ENCODE measurements around the gene ALOX12B. TPM values are rescaled to one million over a fixed set of nuclear protein-coding genes. Genes with fewer than 3 reads are reported as not detected.
"Not testable (repeated sequence)": the region's sequence is repeated elsewhere in the genome, so short reads cannot be mapped to it uniquely, and the experiment has no call there.

Gene ALOX12B
- total and polyA plus RNA-seq, 2 donors, result 0.42 to 5.0 TPM

- H3K4me3 ChIP-seq (ENCODE audit: low read length in 2 of 2), result no peak overlapping the region
- 28% methylated on average over 10 of the region's 10 CpGs for WGBS
- H3K27me3 ChIP-seq (ENCODE audit: control insufficient read depth in 2 of 2, insufficient read depth in 1 of 2, low read length in 1 of 2), result peaks cover 21 to 74% of the 10 kb centered on the region in 2 donors
These were observed 22.9 kb upstream of the ALOX12B start for GRCh38 chr17:8110456-8110804.

GRCh38 chr17:8109661-8110455, 22.3 kb upstream of the ALOX12B start:
- peak in 4 of 9 donors; percentile 41 to 77 (median 68) for DNase-seq (ENCODE audit: low read depth in 6 of 9, low spot score in 9 of 9)
- Histone ChIP-seq H3K27ac (ENCODE audit: low read depth in 1 of 2, low read length in 1 of 2) (no peak overlapping the region), H3K4me3 (ENCODE audit: low read length in 2 of 2) (no peak overlapping the region), H3K9me3 (ENCODE audit: control insufficient read depth in 2 of 2, insufficient read depth in 1 of 2, low read length in 1 of 2) (no peaks in the 10 kb centered on the region), H3K36me3 (ENCODE audit: control insufficient read depth in 2 of 2, insufficient read depth in 2 of 2, low read length in 1 of 2) (no peaks in the 10 kb centered on the region), H3K4me1 (ENCODE audit: control insufficient read depth in 2 of 2, insufficient read depth in 2 of 2, low read length in 2 of 2) (peaks cover 3 to 8% of the 10 kb centered on the region in 2 donors), H3K27me3 (ENCODE audit: control insufficient read depth in 2 of 2, insufficient read depth in 1 of 2, low read length in 1 of 2) (peaks cover 21 to 68% of the 10 kb centered on the region in 2 donors)
- WGBS, result 27% methylated on average over 63 of the region's 63 CpGs

More at GRCh38 chr17:8110456-8110804, 22.9 kb upstream of the ALOX12B start:
- peaks cover 3 to 8% of the 10 kb centered on the region in 2 donors for H3K4me1 ChIP-seq (ENCODE audit: control insufficient read depth in 2 of 2, insufficient read depth in 2 of 2, low read length in 2 of 2)
- no peak overlapping the region for H3K27ac ChIP-seq (ENCODE audit: low read depth in 1 of 2, low read length in 1 of 2)
- no peaks in the 10 kb centered on the region for H3K36me3 ChIP-seq (ENCODE audit: control insufficient read depth in 2 of 2, insufficient read depth in 2 of 2, low read length in 1 of 2)
- no peak for DNase-seq (ENCODE audit: low read depth in 6 of 9, low spot score in 9 of 9)
- H3K9me3 ChIP-seq (ENCODE audit: control insufficient read depth in 2 of 2, insufficient read depth in 1 of 2, low read length in 1 of 2), result no peaks in the 10 kb centered on the region

- Histone ChIP-seq H3K27ac (ENCODE audit: low read depth in 1 of 2, low read length in 1 of 2) (no peak overlapping the region), H3K27me3 (ENCODE audit: control insufficient read depth in 2 of 2, insufficient read depth in 1 of 2, low read length in 1 of 2) (peaks cover 17 to 61% of the 10 kb centered on the region in 2 donors), H3K4me3 (ENCODE audit: low read length in 2 of 2) (no peak overlapping the region), H3K9me3 (ENCODE audit: control insufficient read depth in 2 of 2, insufficient read depth in 1 of 2, low read length in 1 of 2) (no peaks in the 10 kb centered on the region), H3K4me1 (ENCODE audit: control insufficient read depth in 2 of 2, insufficient read depth in 2 of 2, low read length in 2 of 2) (peaks cover 3 to 8% of the 10 kb centered on the region in 2 donors), H3K36me3 (ENCODE audit: control insufficient read depth in 2 of 2, insufficient read depth in 2 of 2, low read length in 1 of 2) (no peaks in the 10 kb centered on the region)
- no peak for DNase-seq (ENCODE audit: low read depth in 6 of 9, low spot score in 9 of 9)
- WGBS, result 95% methylated on average over 33 of the region's 33 CpGs
These were observed 21.6 kb upstream of the ALOX12B start for GRCh38 chr17:8108972-8109660.

- not testable (repeated sequence) for H3K4me3 ChIP-seq (ENCODE audit: low read length in 2 of 2); DNase-seq (ENCODE audit: low read depth in 6 of 9, low spot score in 9 of 9); H3K9me3 ChIP-seq (ENCODE audit: control insufficient read depth in 2 of 2, insufficient read depth in 1 of 2, low read length in 1 of 2); H3K27ac ChIP-seq (ENCODE audit: low read depth in 1 of 2, low read length in 1 of 2); H3K4me1 ChIP-seq (ENCODE audit: control insufficient read depth in 2 of 2, insufficient read depth in 2 of 2, low read length in 2 of 2); H3K36me3 ChIP-seq (ENCODE audit: control insufficient read depth in 2 of 2, insufficient read depth in 2 of 2, low read length in 1 of 2)
- peaks cover 17 to 42% of the 10 kb centered on the region in 2 donors for H3K27me3 ChIP-seq (ENCODE audit: control insufficient read depth in 2 of 2, insufficient read depth in 1 of 2, low read length in 1 of 2)
- 96% methylated on average over 4 of the region's 4 CpGs for whole genome bisulfite sequencing
These were observed 19.5 kb upstream of the ALOX12B start for GRCh38 chr17:8106980-8107379.

- Histone ChIP-seq H3K36me3 (ENCODE audit: control insufficient read depth in 2 of 2, insufficient read depth in 2 of 2, low read length in 1 of 2) (no peaks in the 10 kb centered on the region), H3K4me3 (ENCODE audit: low read length in 2 of 2) (no peak overlapping the region), H3K4me1 (ENCODE audit: control insufficient read depth in 2 of 2, insufficient read depth in 2 of 2, low read length in 2 of 2) (peaks cover 3 to 8% of the 10 kb centered on the region in 2 donors), H3K27ac (ENCODE audit: low read depth in 1 of 2, low read length in 1 of 2) (no peak overlapping the region), H3K9me3 (ENCODE audit: control insufficient read depth in 2 of 2, insufficient read depth in 1 of 2, low read length in 1 of 2) (no peaks in the 10 kb centered on the region), H3K27me3 (ENCODE audit: control insufficient read depth in 2 of 2, insufficient read depth in 1 of 2, low read length in 1 of 2) (peaks cover 17 to 33% of the 10 kb centered on the region in 2 donors)
- WGBS, result 98% methylated on average over 5 of the region's 5 CpGs
- no peak for DNase-seq (ENCODE audit: low read depth in 6 of 9, low spot score in 9 of 9)
These were observed 18.5 kb upstream of the ALOX12B start for GRCh38 chr17:8105957-8106398.

GRCh38 chr17:8104911-8105310, 17.4 kb upstream of the ALOX12B start:
- H3K4me1 ChIP-seq (ENCODE audit: control insufficient read depth in 2 of 2, insufficient read depth in 2 of 2, low read length in 2 of 2), result peaks cover under 1 to 2% of the 10 kb centered on the region in 2 donors
- no peak for DNase-seq (ENCODE audit: low read depth in 6 of 9, low spot score in 9 of 9)
- H3K27ac ChIP-seq (ENCODE audit: low read depth in 1 of 2, low read length in 1 of 2), result no peak overlapping the region
- no peaks in the 10 kb centered on the region for H3K36me3 ChIP-seq (ENCODE audit: control insufficient read depth in 2 of 2, insufficient read depth in 2 of 2, low read length in 1 of 2)
- peaks cover 8 to 22% of the 10 kb centered on the region in 2 donors for H3K27me3 ChIP-seq (ENCODE audit: control insufficient read depth in 2 of 2, insufficient read depth in 1 of 2, low read length in 1 of 2)
- H3K9me3 ChIP-seq (ENCODE audit: control insufficient read depth in 2 of 2, insufficient read depth in 1 of 2, low read length in 1 of 2), result no peaks in the 10 kb centered on the region
- WGBS, result 75% methylated on average over 8 of the region's 8 CpGs
- H3K4me3 ChIP-seq (ENCODE audit: low read length in 2 of 2), result no peak overlapping the region

GRCh38 chr17:8103549-8103948, 16.0 kb upstream of the ALOX12B start:
- no peaks in the 10 kb centered on the region for H3K36me3 ChIP-seq (ENCODE audit: control insufficient read depth in 2 of 2, insufficient read depth in 2 of 2, low read length in 1 of 2)
- no peak for DNase-seq (ENCODE audit: low read depth in 6 of 9, low spot score in 9 of 9)
- H3K9me3 ChIP-seq (ENCODE audit: control insufficient read depth in 2 of 2, insufficient read depth in 1 of 2, low read length in 1 of 2), result no peaks in the 10 kb centered on the region
- WGBS, result 96% methylated on average over 4 of the region's 4 CpGs
- no peaks in the 10 kb centered on the region for H3K4me1 ChIP-seq (ENCODE audit: control insufficient read depth in 2 of 2, insufficient read depth in 2 of 2, low read length in 2 of 2)
- no peak overlapping the region for H3K4me3 ChIP-seq (ENCODE audit: low read length in 2 of 2)
- H3K27ac ChIP-seq (ENCODE audit: low read depth in 1 of 2, low read length in 1 of 2), result no peak overlapping the region
- H3K27me3 ChIP-seq (ENCODE audit: control insufficient read depth in 2 of 2, insufficient read depth in 1 of 2, low read length in 1 of 2), result peaks cover 5 to 9% of the 10 kb centered on the region in 2 donors

- Histone ChIP-seq H3K27ac (ENCODE audit: low read depth in 1 of 2, low read length in 1 of 2) (no peak overlapping the region), H3K36me3 (ENCODE audit: control insufficient read depth in 2 of 2, insufficient read depth in 2 of 2, low read length in 1 of 2) (no peaks in the 10 kb centered on the region), H3K9me3 (ENCODE audit: control insufficient read depth in 2 of 2, insufficient read depth in 1 of 2, low read length in 1 of 2) (no peaks in the 10 kb centered on the region), H3K4me3 (ENCODE audit: low read length in 2 of 2) (no peak overlapping the region), H3K4me1 (ENCODE audit: control insufficient read depth in 2 of 2, insufficient read depth in 2 of 2, low read length in 2 of 2) (no peaks in the 10 kb centered on the region), H3K27me3 (ENCODE audit: control insufficient read depth in 2 of 2, insufficient read depth in 1 of 2, low read length in 1 of 2) (peaks cover 0 to 3% of the 10 kb centered on the region in 2 donors)
- 92% methylated on average over 6 of the region's 6 CpGs for whole genome bisulfite sequencing
- DNase-seq (ENCODE audit: low read depth in 6 of 9, low spot score in 9 of 9), result no peak
These were observed 14.2 kb upstream of the ALOX12B start for GRCh38 chr17:8101721-8102120.

- peaks cover 0 to 12% of the 10 kb centered on the region in 2 donors for H3K27me3 ChIP-seq (ENCODE audit: control insufficient read depth in 2 of 2, insufficient read depth in 1 of 2, low read length in 1 of 2)
- no peak for DNase-seq (ENCODE audit: low read depth in 6 of 9, low spot score in 9 of 9)
- H3K27ac ChIP-seq (ENCODE audit: low read depth in 1 of 2, low read length in 1 of 2), result no peak overlapping the region
- no peaks in the 10 kb centered on the region for H3K36me3 ChIP-seq (ENCODE audit: control insufficient read depth in 2 of 2, insufficient read depth in 2 of 2, low read length in 1 of 2)
- H3K4me3 ChIP-seq (ENCODE audit: low read length in 2 of 2), result no peak overlapping the region
- no peaks in the 10 kb centered on the region for H3K9me3 ChIP-seq (ENCODE audit: control insufficient read depth in 2 of 2, insufficient read depth in 1 of 2, low read length in 1 of 2)
- no peaks in the 10 kb centered on the region for H3K4me1 ChIP-seq (ENCODE audit: control insufficient read depth in 2 of 2, insufficient read depth in 2 of 2, low read length in 2 of 2)
- WGBS, result 93% methylated on average over 2 of the region's 2 CpGs
These were observed 13.2 kb upstream of the ALOX12B start for GRCh38 chr17:8100763-8101162.

Measured in thymus (tissue), 11 donors.